Ovary (tissue), 9 donors: ENCODE results near the gene GSTA2. TPM values are rescaled to one million over a fixed set of nuclear protein-coding genes. Genes with fewer than 3 reads are reported as not detected.

Experiments used
- DNase-seq, 5 donors: peaks; one replicate each; pipeline ENCODE4 v3.0.0-alpha.2; 2019 to 2020
- H3K27ac ChIP-seq, 2 donors: fragments of 200-600 bp; one replicate each; pipeline versions ENCODE4 v1.5.1 to v1.8.0; 2019 to 2022
- H3K27me3 ChIP-seq: fragments of 200-600 bp; one replicate; pipeline ENCODE4 v1.8.0; 2022
- H3K36me3 ChIP-seq: fragments of 200-600 bp; sonication (generic); one replicate; pipeline ENCODE4 v1.5.1; 2019
- H3K4me1 ChIP-seq: one replicate; pipeline ENCODE4 v1.8.1; 2013; ENCODE audit warnings: mild to moderate bottlenecking, moderate library complexity; ENCODE audit not compliant: insufficient read depth
- H3K4me3 ChIP-seq: fragments of 200-600 bp; sonication (generic); one replicate; pipeline ENCODE4 v1.5.1; 2017
- H3K9me3 ChIP-seq, 2 donors: fragments of 200-600 bp in 1 of 2; sonication (generic) in 1 of 2; one replicate each; pipeline versions ENCODE4 v1.5.1 to v1.8.1; 2013 to 2019; ENCODE audit warnings: mild to moderate bottlenecking in 1 of 2, moderate library complexity in 1 of 2
- EP300 ChIP-seq: sonication (generic); formaldehyde crosslinking; IDR thresholded peaks from one replicate; pipeline ENCODE4 v1.6.1; 2017; ENCODE audit warnings: antibody characterized with exemption
- POLR2A ChIP-seq: fragments of 450-650 bp; IDR thresholded peaks from one replicate; pipeline ENCODE4 v1.6.1; 2017; ENCODE audit warnings: antibody characterized with exemption, mild to moderate bottlenecking, moderate library complexity
- WGBS, 3 donors: extraction: QIAGEN DNeasy Blood & Tissue Kit in 1 of 3; methylation state at CpG; one replicate each; pipeline versions ENCODE4 v1.1.5 to v1.1.7; 2013 to 2017; 5-methylcytosine and 5-hydroxymethylcytosine counted together
- intact Hi-C, 4 donors: fragments of 100-400 bp; cut with DNase I; formaldehyde crosslinking; loops; one replicate each; pipeline versions ENCODE4 v1.11.0 to v1.15.1; 2022 to 2023
- polyA plus RNA-seq, 2 donors: library from polyadenylated mRNA; stranded (reverse); fragments of 200-250 nt in 1 of 2; fragments of 350-450 nt in 1 of 2; fragmentation: Illumina TruSeq in 1 of 2; extraction: RNeasy Lipid Tissue Mini Kit (QIAGEN cat#74804) in 1 of 2; gene quantifications; one replicate each; pipeline ENCODE4 v1.2.3, GENCODE V29; 2013 to 2014
- total RNA-seq, 7 donors: library from RNA; depleted of rRNA in 2 of 7; stranded (reverse); fragments of >200 nt in 2 of 7; fragmentation: NEBNext Ultra II Directional in 3 of 7; extraction: Animal tissue kit (Norgen Biotek cat#: 25700) in 3 of 7; gene quantifications; one replicate each; pipeline versions ENCODE4 v1.1.0 to v1.2.4, GENCODE V29; 2016 to 2023
- TF ChIP-seq, protein P1 (sequence below), 3 donors: fragments of 450-650 bp in 2 of 3; fragments of 200-600 bp in 1 of 3; IDR thresholded peaks; one replicate each; pipeline versions ENCODE4 v1.5.1 to v1.8.0; 2016 to 2022; ENCODE audit warnings: antibody characterized with exemption in 3 of 3, mild to moderate bottlenecking in 1 of 3
- donor health status: DM: no; HTN: no; CAD: no; lungs with moderate emphysema.
- donor health status: DM: no; HTN: no; CAD: no.
- donor health status: Bipolar disorder and iron deficiency.
- donor health status: DM: yes; HTN: yes; CAD: no.
- donor health status: DM: no; HTN: no; CAD: no.
- donor health status: DM: yes; HTN: yes; CAD: no.

Gene GSTA2
- total and polyA plus RNA-seq, 9 donors = 0.46 to 2.0 (median 0.54) TPM; not detected in 4

DNA sequence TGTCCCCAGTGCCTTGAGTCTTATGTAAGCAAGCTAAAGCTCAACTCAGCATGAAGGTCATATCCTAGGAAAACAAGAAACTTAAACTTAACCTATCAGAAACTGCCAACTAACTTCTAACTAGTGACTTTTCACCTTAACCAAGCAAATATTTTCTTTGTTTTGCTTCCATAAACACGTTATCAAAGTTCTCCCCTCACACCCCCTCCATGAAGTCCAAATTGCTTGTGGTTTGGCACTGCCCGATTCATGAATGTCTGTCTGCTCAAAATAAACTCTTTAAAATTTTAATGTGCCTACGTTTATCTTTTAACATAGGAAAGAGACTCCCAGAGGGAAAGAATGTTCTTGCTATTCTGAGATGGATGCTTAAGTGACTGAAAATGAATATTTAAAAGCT lies 34.9 kb downstream of the GSTA2 start:
- Histone ChIP-seq H3K4me3 (no peak overlapping the region), H3K36me3 (no peaks in the 10 kb centered on the region), H3K4me1 (no peaks in the 10 kb centered on the region), H3K27ac (no peak overlapping the region), H3K9me3 (no peaks in the 10 kb centered on the region), H3K27me3 (no peaks in the 10 kb centered on the region)
- no peak for DNase-seq
- WGBS, 3 donors = 5 to 18% (median 7%) methylated on average over 3 of the region's 3 CpGs
- TF ChIP-seq EP300 (no peak), POLR2A (no peak)
- TF ChIP-seq, protein P1, sequence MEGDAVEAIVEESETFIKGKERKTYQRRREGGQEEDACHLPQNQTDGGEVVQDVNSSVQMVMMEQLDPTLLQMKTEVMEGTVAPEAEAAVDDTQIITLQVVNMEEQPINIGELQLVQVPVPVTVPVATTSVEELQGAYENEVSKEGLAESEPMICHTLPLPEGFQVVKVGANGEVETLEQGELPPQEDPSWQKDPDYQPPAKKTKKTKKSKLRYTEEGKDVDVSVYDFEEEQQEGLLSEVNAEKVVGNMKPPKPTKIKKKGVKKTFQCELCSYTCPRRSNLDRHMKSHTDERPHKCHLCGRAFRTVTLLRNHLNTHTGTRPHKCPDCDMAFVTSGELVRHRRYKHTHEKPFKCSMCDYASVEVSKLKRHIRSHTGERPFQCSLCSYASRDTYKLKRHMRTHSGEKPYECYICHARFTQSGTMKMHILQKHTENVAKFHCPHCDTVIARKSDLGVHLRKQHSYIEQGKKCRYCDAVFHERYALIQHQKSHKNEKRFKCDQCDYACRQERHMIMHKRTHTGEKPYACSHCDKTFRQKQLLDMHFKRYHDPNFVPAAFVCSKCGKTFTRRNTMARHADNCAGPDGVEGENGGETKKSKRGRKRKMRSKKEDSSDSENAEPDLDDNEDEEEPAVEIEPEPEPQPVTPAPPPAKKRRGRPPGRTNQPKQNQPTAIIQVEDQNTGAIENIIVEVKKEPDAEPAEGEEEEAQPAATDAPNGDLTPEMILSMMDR (IDR thresholded peaks at IDR 0.05) = no peak
- intact Hi-C loops = no loop called here

DNA sequence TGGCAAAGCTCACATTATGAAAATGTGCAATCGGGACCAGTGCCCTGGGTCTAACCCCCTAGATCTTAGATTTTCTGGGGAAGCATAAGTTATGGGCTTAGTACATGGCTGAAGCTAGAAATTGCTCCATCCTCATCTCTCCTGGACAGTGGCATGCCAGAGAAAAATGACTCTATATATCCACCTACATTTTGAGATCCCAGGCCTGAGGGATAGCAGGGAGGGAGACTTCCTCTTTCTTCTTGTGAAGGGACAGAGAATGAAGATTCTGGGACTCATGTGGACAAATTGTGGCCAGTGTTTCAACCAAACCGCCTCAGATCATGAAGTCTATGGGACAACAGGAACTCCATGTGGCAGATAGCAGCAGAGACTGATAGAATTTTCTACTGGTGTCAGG lies 35.4 kb downstream of the GSTA2 start:
- no peaks in the 10 kb centered on the region for H3K27me3 ChIP-seq
- 88 to 97% (median 90%) methylated on average over 2 of the region's 2 CpGs for WGBS, 3 donors
- H3K4me1 ChIP-seq = no peaks in the 10 kb centered on the region
- DNase-seq = no peak
- no peaks in the 10 kb centered on the region for H3K36me3 ChIP-seq
- no peak overlapping the region for H3K4me3 ChIP-seq
- intact Hi-C loops = no loop called here
- no peak overlapping the region for H3K27ac ChIP-seq
- TF ChIP-seq, protein P1 (IDR thresholded peaks at IDR 0.05) = no peak
- TF ChIP-seq EP300 (no peak), POLR2A (no peak)
- no peaks in the 10 kb centered on the region for H3K9me3 ChIP-seq

DNA sequence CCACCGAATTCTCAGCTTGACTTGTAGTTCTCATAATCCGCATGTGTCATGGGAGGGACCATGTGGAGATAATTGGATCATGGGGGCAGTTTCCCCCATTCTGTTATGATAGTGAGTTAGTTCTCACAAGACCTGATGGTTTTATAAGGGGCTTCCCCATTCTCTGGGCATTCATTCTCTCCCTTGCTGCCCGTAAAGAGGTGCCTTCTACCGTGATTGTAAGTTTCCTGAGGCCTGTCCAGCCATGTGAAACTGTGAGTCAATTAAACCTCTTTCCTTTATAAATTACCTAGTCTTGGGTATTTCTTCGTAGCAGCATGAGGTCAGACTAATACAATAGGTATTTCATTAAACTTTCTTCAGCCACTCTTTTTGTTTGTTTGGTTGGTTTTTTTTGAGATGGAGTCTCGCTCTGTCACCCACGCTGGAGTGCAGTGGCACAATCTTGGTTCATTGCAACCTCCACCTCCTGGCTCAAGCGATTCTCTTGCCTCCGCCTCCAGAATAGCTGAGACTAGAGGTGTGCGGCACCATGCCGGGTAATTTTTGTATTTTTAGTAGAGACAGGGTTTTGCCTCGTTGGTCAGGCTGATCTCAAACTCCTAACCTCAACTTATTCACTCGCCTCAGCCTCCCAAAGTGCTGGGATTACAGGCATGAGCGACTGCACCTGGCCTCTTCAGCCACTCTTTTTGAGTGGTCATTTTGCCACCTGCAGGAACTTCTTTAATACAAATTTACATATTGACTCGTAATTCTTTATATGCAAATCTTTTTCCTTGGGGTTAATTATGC lies 36.3 kb downstream of the GSTA2 start:
- intact Hi-C loops = no loop called here
- no peak for DNase-seq
- Histone ChIP-seq H3K27ac (no peak overlapping the region), H3K4me1 (no peaks in the 10 kb centered on the region), H3K27me3 (no peaks in the 10 kb centered on the region), H3K9me3 (no peaks in the 10 kb centered on the region), H3K36me3 (no peaks in the 10 kb centered on the region), H3K4me3 (no peak overlapping the region)
- 88 to 92% (median 92%) methylated on average over 15 of the region's 15 CpGs for WGBS, 3 donors
- TF ChIP-seq, protein P1 (IDR thresholded peaks at IDR 0.05) = no peak
- TF ChIP-seq POLR2A (no peak), EP300 (no peak)

DNA sequence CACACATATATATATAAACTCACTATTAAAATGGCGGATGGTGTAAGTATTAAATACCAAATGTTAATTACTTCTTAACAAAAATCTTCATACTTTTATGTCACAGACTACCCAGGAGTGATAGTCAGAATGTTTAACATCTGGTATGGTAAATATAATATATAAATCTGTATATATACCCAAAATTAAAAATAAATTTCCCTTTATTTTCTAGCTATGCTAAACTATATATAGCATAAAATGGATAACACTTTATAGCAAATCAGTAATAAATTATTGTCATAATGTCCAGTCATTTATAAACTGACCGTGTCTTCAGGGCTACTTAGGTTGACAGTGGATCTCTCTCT lies 37.1 kb downstream of the GSTA2 start:
- no peak for DNase-seq
- TF ChIP-seq POLR2A (no peak), EP300 (no peak)
- TF ChIP-seq, protein P1 (IDR thresholded peaks at IDR 0.05) = no peak
- 85 to 91% (median 87%) methylated on average over 2 of the region's 2 CpGs for WGBS, 3 donors
- H3K27ac ChIP-seq = no peak overlapping the region
- H3K9me3 ChIP-seq = no peaks in the 10 kb centered on the region
- no peak overlapping the region for H3K4me3 ChIP-seq
- intact Hi-C loops = no loop called here
- no peaks in the 10 kb centered on the region for H3K27me3 ChIP-seq
- no peaks in the 10 kb centered on the region for H3K36me3 ChIP-seq
- H3K4me1 ChIP-seq = no peaks in the 10 kb centered on the region
